Astrocyte of the cerebellum (primary cell): ENCODE results near the gene CMIP.
"Not testable (repeated sequence)": the region's sequence is repeated elsewhere in the genome, so short reads cannot be mapped to it uniquely, and the experiment has no call there.

ENCODE experiments used
- DNase-seq: peaks from one replicate; pipeline ENCODE4 v3.0.0-alpha.2; 2011; ENCODE audit warnings: low read depth
- H3K4me3 ChIP-seq: 2 replicates; pipeline ENCODE4 v1.5.1; 2011; ENCODE audit warnings: mild to moderate bottlenecking, low read depth, low read length, moderate library complexity
- CTCF ChIP-seq: IDR thresholded peaks from 2 replicates; pipeline ENCODE4 v1.5.1; 2012; ENCODE audit warnings: low read length, low read depth, moderate library complexity, mild to moderate bottlenecking; ENCODE audit errors: missing control alignments
- in situ Hi-C: cut with HindIII; loops from 2 replicates; pipeline ENCODE4 v1.10.0; 2017; ENCODE audit warnings: low sequenced_read_pairs

Gene CMIP

GRCh38 chr16:81518439-81518757 is 73.8 kb downstream of the CMIP start:
- in situ Hi-C loops, result no loop called here
- no peak for TF ChIP-seq CTCF
- DNase-seq, result no peak
- no peak overlapping the region for H3K4me3 ChIP-seq

GRCh38 chr16:81519301-81520150 is 74.9 kb downstream of the CMIP start:
- DNase-seq, result no peak
- in situ Hi-C loops, result no loop called here
- no peak overlapping the region for H3K4me3 ChIP-seq
- no peak for TF ChIP-seq CTCF

- no peak for DNase-seq
- in situ Hi-C loops, result no loop called here
- no peak overlapping the region for H3K4me3 ChIP-seq
- TF ChIP-seq CTCF, result no peak
Measured at GRCh38 chr16:81520151-81520470, 75.5 kb downstream of the CMIP start.

- TF ChIP-seq CTCF, result no peak
- DNase-seq, result no peak
- H3K4me3 ChIP-seq, result no peak overlapping the region
- in situ Hi-C loops, result no loop called here
Measured at GRCh38 chr16:81520560-81521135, 76.0 kb downstream of the CMIP start.

GRCh38 chr16:81521141-81521626 is 76.6 kb downstream of the CMIP start:
- in situ Hi-C loops, result no loop called here
- no peak for DNase-seq
- no peak overlapping the region for H3K4me3 ChIP-seq
- TF ChIP-seq CTCF, result no peak

GRCh38 chr16:81522108-81522701 is 77.6 kb downstream of the CMIP start:
- no peak for TF ChIP-seq CTCF
- H3K4me3 ChIP-seq, result no peak overlapping the region
- DNase-seq, result no peak
- in situ Hi-C loops, result no loop called here

- in situ Hi-C loops, H3K4me3 ChIP-seq, DNase-seq: not testable (repeated sequence)
Measured at GRCh38 chr16:81522851-81523250, 78.2 kb downstream of the CMIP start.
